Measurements from ENCODE around the gene PAX6. TPM values are rescaled to one million over a fixed set of nuclear protein-coding genes. Genes with fewer than 3 reads are reported as not detected.
A peak's percentile ranks its signal among the peaks of the same experiment; 100 is the strongest.

PAX6 gene
- total and polyA plus RNA-seq, 9 of the 15 experiments (the other 6 are each of a cell fraction or from before 2014, with no cell fraction given), result 1.5 to 10.9 (median 5.3) TPM

- peak; percentile 86 for TF ChIP-seq MGA (IDR thresholded peaks at IDR 0.05)
- TF ChIP-seq ZNF274 (IDR thresholded peaks at IDR 0.05; ENCODE audit: borderline replicate concordance, low read depth, low read length), result no peak
- no peak for TF ChIP-seq SREBF1 (IDR thresholded peaks at IDR 0.05; ENCODE audit: borderline replicate concordance, low read depth, low read length)
- no peak for TF ChIP-seq TRIM25 (IDR thresholded peaks at IDR 0.05; ENCODE audit: borderline replicate concordance)
- no peak for TF ChIP-seq SRSF3 (IDR thresholded peaks at IDR 0.05; ENCODE audit: insufficient read depth, low read length)
- no peak for TF ChIP-seq GTF2E2 (tag; IDR thresholded peaks at IDR 0.05)
- TF ChIP-seq ZFX (CRISPR knock-in tag; IDR thresholded peaks at IDR 0.05), result peak; percentile 59; the same call in 1 of the 2 replicates
- TF ChIP-seq STAT6 (CRISPR knock-in tag; IDR thresholded peaks at IDR 0.05), result no peak
- no peak for TF ChIP-seq MBD2 (IDR thresholded peaks at IDR 0.05; ENCODE audit: borderline replicate concordance, low read depth)
- TF ChIP-seq SOX6 (IDR thresholded peaks at IDR 0.05), result no peak
Observed at GRCh38 chr11:31815711-31816467, 4.8 kb upstream of the PAX6 start (continued).

Measured in K562 (cell line).